Duodenal mucosa (tissue), 2 donors: ENCODE data around the gene TCF19.
"Not testable (repeated sequence)": the region's sequence is repeated elsewhere in the genome, so short reads cannot be mapped to it uniquely, and the experiment has no call there.

ENCODE experiments used
- H3K27ac ChIP-seq: one replicate; pipeline ENCODE4 v1.7.0; 2013; ENCODE audit warnings: low read depth, low read length
- H3K27me3 ChIP-seq, 2 donors: one replicate each; pipeline ENCODE4 v1.7.0; 2013; ENCODE audit warnings: low read length in 2 of 2, control low read depth in 1 of 2; ENCODE audit not compliant: insufficient read depth in 2 of 2, control insufficient read depth in 1 of 2
- H3K36me3 ChIP-seq, 2 donors: one replicate each; pipeline ENCODE4 v1.7.0; 2013; ENCODE audit warnings: low read length in 2 of 2, control low read depth in 1 of 2; ENCODE audit not compliant: insufficient read depth in 2 of 2, control insufficient read depth in 1 of 2
- H3K4me1 ChIP-seq, 2 donors: one replicate each; pipeline ENCODE4 v1.7.0; 2013; ENCODE audit warnings: low read length in 2 of 2, control low read depth in 1 of 2; ENCODE audit not compliant: insufficient read depth in 2 of 2, control insufficient read depth in 1 of 2
- H3K4me3 ChIP-seq, 2 donors: one replicate each; pipeline ENCODE4 v1.7.0; 2013; ENCODE audit warnings: low read length in 2 of 2, low read depth in 1 of 2
- H3K9ac ChIP-seq, 2 donors: one replicate each; pipeline ENCODE4 v1.7.0; 2013; ENCODE audit warnings: low read length in 2 of 2, low read depth in 1 of 2
- H3K9me3 ChIP-seq, 2 donors: one replicate each; pipeline ENCODE4 v1.7.0; 2013; ENCODE audit warnings: low read length in 2 of 2, control low read depth in 1 of 2; ENCODE audit not compliant: control insufficient read depth in 1 of 2

TCF19 gene

DNA sequence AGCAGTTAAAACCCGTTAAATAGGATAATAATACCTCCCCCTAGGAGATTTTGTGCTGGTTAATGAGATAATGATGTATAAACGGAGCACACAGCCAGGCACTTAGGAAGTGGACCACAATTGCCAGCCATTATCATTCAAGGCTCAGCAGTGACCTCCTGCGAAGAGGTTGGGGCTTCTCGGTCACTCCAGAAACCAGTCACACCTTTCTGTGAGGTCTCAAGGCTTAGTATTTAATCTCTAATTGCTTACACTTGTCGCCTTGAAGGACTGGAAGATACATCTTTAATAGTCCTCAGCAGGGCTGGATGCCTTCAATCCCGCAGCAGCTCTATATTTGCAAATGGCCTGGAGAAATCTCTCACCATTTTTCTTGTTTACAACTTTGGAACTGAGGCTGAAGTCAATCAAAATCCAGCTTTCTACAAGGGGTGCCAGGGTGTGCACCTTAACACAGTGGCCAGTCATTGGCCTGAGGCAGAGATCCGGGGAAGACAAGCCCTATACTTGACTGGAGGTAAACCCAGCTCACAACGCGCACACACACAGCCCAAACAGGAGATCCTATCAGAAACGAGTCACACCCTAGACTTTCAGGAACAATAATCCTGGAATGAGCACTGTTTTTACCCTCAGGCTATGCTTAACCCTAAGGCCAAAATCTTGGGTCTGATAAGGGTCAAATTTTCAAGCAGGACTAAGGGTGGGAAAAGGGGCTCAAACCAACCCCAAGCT, 10.9 kb downstream of the TCF19 start:
- Histone ChIP-seq H3K4me3 (no peak overlapping the region), H3K9me3 (no peaks in the 10 kb centered on the region), H3K27ac (no peak overlapping the region), H3K4me1 (peaks cover 0 to 3% of the 10 kb centered on the region in 2 donors), H3K36me3 (peaks cover 3 to 10% of the 10 kb centered on the region in 2 donors), H3K9ac (no peak overlapping the region), H3K27me3 (no peaks in the 10 kb centered on the region)

DNA sequence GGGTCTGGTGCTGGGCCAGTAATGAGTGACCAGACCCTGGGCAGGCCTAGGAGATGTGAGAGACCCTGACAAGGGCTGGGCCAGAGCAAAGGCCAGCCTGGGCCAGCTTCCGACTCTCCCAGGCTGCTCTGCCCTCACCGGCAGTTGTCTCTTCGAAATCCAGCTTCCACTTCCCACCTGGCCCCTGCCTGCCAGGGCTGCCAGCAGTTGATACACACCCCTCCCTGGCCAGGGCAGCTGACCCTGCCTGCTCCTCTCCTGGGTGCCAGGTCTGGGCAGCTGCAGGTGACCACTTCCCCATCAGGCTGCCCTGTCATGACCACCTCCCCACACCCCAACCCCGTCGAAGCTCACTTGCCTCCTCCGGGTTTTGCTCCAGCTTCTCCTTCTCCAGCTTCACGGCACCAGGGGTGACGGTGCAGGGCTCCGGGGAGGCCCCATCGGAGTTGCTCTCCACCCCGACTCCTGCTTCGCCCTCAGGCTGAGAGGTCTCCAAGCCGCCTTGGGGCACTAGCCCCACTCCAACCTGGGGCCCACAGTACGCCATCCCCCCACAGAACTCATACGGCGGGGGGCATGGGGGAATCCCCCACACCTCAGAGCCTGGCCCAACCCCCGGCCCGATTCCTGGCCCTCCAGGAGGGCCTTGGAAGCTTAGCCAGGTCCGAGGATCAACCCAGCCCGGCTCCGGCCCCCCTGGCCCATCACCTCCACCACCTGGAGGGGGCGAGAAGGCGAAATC, 11.6 kb downstream of the TCF19 start:
- H3K36me3 ChIP-seq = peaks cover 1 to 12% of the 10 kb centered on the region in 2 donors
- not testable (repeated sequence) for H3K9ac ChIP-seq, H3K27ac ChIP-seq, H3K4me3 ChIP-seq, H3K9me3 ChIP-seq, H3K27me3 ChIP-seq, H3K4me1 ChIP-seq

DNA sequence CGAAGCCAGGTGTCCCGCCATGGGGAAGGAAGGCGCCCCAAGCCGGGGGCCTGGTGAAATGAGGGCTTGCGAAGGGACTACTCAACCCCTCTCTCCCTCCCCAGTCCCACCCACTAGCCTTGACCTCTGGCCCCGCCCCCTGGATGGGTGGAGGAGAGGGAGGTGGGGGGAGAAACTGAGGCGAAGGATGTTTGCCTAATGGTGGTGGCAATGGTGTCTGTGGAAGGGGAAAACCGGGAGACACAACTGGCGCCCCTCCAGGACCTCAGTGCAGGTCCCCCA, 12.2 kb downstream of the TCF19 start, which contains the start of gene POU5F1:
POU5F1 (minus strand) TSS at position 83 of the 282 bp plus-strand sequence; CDS start at position 21, 62 bp downstream.
- Histone ChIP-seq H3K9me3 (no peaks in the 10 kb centered on the region), H3K27me3 (no peaks in the 10 kb centered on the region), H3K27ac (no peak within 1 kb of the TSS), H3K4me1 (peaks cover 0 to 3% of the 10 kb centered on the region in 2 donors), H3K4me3 (no peak within 1 kb of the TSS), H3K9ac (no peak within 1 kb of the TSS), H3K36me3 (peaks cover 5 to 18% of the 10 kb centered on the region in 2 donors)

DNA sequence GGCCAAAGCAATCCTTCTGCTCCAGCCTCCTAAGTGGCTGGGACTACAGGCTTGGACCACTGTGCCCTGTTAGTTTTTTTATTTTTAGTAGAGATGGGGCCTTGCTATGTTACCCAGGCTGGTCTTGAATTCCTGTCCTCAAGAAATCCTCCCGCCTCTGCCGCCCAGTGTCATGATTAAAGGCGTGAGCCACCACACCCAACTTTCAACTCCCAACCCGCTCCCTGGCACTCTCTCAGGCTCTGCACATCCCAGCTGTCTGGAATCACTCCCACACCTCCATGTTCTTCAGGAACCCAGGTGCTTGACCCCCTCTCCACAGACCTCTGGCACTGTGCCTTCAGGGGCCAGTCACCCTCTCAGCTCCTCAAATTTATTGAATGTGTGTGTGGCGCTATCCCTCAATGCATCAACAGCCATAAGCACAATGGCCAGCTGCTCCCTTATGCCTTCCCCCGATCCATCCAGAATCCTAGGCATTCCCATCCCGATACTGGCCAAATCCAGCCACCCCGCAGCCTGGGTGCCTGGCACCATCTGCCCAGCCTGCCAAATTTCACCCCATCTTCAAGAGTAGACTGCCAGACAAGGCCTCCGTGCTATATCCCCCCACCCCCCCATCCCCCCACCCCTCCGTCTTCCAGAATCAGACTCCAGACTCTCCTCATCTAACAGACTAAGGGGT, 12.7 kb downstream of the TCF19 start:
- H3K36me3 ChIP-seq = peaks cover 8 to 18% of the 10 kb centered on the region in 2 donors
- peaks cover 0 to 3% of the 10 kb centered on the region in 2 donors for H3K4me1 ChIP-seq
- no peaks in the 10 kb centered on the region for H3K9me3 ChIP-seq
- no peak overlapping the region for H3K27ac ChIP-seq
- H3K27me3 ChIP-seq = no peaks in the 10 kb centered on the region
- H3K4me3 ChIP-seq = no peak overlapping the region
- H3K9ac ChIP-seq = no peak overlapping the region

DNA sequence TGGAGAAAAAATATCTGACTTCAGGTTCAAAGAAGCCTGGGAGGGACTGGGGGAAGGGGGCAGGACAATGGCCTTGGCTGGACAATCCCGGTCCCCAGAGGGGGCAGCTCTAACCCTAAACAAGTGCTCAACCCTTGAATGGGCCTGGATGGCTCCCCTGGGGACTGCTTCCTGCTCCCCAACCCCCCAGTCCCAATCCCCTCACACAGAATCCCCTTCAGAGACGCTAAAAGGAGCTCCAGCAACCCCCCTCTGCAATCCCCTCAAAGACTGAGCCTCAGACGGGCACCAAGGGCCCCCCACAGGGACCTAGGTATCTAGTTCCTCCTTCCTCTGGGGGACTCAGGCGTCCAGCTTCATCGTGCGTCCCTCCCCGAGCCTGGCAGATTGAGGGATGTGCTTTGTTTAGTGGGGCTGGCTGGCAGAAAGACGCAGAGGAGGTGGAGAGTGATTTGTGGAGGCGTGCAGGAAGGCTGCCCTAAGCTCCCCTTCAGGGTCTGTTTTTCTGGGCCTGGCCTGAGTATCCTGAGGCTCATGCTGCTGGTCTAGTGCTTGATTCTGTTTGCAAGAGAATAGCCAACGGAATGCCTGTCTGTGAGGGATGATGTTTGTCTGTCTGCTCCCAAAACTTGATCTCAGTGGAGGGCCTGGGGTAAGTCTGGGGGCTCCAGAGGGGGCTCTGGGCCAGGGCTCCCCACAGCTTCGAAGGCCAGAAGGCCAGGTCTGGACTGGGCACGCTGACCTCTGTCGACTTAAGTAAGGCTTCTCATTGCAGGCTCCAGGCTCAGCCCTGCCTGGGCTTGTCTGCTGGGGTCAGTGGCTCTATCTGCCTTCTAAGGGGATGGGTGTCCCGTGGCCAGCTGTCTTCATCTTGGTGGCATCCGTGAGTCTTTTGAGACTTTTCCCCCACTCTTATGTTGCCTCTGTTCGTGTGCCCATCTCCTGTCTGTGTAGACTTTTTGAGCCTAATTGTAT, 13.8 kb downstream of the TCF19 start:
- no peak overlapping the region for H3K9ac ChIP-seq
- H3K27me3 ChIP-seq = no peaks in the 10 kb centered on the region
- no peak overlapping the region for H3K4me3 ChIP-seq
- H3K36me3 ChIP-seq = peaks cover 9 to 18% of the 10 kb centered on the region in 2 donors
- no peak overlapping the region for H3K27ac ChIP-seq
- H3K9me3 ChIP-seq = no peaks in the 10 kb centered on the region
- H3K4me1 ChIP-seq = peaks cover 0 to 3% of the 10 kb centered on the region in 2 donors

DNA sequence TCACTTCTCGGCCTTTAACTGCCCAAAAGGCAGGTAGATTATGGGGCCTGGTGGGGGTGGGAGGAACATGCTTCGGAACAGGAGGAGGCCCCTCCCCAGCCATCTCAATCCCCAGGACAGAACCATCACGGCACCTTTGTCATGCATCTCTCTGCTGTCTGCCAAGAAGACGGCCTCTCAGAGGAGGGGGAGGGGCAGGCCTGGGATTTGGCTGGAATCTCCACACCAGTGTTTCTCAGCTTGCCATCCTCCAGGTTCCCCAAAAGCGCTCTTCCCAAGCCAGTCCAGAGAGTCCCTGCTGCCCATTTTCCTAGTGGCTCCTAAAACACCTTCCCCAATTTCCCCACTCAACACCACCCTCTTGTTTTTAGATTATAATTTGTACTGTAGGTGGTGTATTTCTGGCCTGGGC, 14.6 kb downstream of the TCF19 start:
- no peak overlapping the region for H3K4me3 ChIP-seq
- no peaks in the 10 kb centered on the region for H3K27me3 ChIP-seq
- H3K9ac ChIP-seq = no peak overlapping the region
- no peak overlapping the region for H3K27ac ChIP-seq
- peaks cover 0 to 3% of the 10 kb centered on the region in 2 donors for H3K4me1 ChIP-seq
- H3K36me3 ChIP-seq = peaks cover 15 to 22% of the 10 kb centered on the region in 2 donors
- no peaks in the 10 kb centered on the region for H3K9me3 ChIP-seq

DNA sequence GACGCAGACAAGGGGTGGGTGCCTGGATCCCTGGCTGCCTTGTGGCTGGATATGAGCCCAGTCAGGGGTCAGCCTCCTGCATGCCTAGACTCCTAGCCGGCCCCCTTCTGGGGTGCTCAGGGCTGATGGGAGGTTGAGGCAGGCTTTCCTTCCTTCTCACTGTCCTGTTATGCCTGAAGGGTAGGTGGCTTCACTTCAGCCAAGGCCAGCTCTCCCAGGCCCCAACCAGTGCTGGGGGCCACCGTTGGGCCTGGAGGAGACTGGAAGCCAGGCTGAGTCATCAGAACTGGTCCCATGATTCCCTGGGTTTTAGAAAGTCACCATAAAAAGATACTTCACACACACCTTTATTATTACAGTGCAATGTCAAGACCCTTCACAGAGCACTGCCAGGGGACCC, 15.0 kb downstream of the TCF19 start:
- H3K9ac ChIP-seq = no peak overlapping the region
- H3K27me3 ChIP-seq = no peaks in the 10 kb centered on the region
- H3K9me3 ChIP-seq = no peaks in the 10 kb centered on the region
- no peak overlapping the region for H3K4me3 ChIP-seq
- no peak overlapping the region for H3K27ac ChIP-seq
- peaks cover 15 to 22% of the 10 kb centered on the region in 2 donors for H3K36me3 ChIP-seq
- peaks cover 2 to 3% of the 10 kb centered on the region in 2 donors for H3K4me1 ChIP-seq

DNA sequence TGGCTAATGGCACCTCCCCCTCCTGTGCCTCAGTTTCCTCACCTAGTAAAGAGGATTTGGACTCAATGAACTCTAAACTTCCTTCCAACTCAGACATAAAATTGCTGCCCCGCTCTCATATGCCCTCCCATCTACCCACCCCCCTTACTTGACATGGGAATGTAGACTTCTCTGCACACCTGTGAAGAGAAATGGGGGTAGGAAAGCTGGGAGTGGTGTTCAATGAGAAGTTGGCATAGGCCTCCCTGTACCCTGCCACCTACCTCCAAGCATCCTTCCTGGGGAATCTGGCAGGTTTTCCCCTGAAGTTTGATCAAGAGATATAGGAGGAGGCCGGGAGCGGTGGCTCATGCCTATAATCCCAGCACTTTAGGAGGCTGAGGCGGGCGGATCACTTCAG, 16.0 kb downstream of the TCF19 start:
- H3K9ac ChIP-seq = no peak overlapping the region
- no peak overlapping the region for H3K27ac ChIP-seq
- peaks cover 10 to 11% of the 10 kb centered on the region in 2 donors for H3K4me1 ChIP-seq
- H3K27me3 ChIP-seq = no peaks in the 10 kb centered on the region
- H3K4me3 ChIP-seq = no peak overlapping the region
- peaks cover 15 to 19% of the 10 kb centered on the region in 2 donors for H3K36me3 ChIP-seq
- H3K9me3 ChIP-seq = no peaks in the 10 kb centered on the region

DNA sequence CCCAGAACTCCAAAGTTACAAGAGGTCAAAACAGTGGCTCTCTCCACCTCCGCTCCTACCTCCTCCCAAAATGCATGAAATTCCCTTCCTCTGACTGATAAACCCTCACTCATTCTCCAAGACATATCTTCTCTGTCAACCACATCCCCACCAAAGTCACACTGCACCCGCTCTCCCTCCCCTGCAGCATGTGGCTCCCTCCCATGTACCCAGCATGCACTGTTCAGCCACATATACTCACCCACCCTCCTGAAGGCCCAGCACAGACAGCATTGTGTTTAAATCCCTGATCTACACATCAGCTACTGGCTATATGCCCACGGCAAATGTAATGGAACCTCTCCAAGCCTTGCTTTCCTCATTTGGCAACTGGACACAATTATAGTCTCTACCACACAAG, 17.6 kb downstream of the TCF19 start:
- Histone ChIP-seq H3K4me1 (peaks cover 9 to 16% of the 10 kb centered on the region in 2 donors), H3K27ac (no peak overlapping the region), H3K9ac (no peak overlapping the region)

More for the DNA sequence above, 17.6 kb downstream of the TCF19 start:
- Histone ChIP-seq H3K36me3 (peaks cover 19 to 23% of the 10 kb centered on the region in 2 donors), H3K9me3 (no peaks in the 10 kb centered on the region), H3K27me3 (no peaks in the 10 kb centered on the region), H3K4me3 (no peak overlapping the region)
